AG04450 (cell line): ENCODE data around the gene CACHD1. TPM values are rescaled to one million over a fixed set of nuclear protein-coding genes. Genes with fewer than 3 reads are reported as not detected.

Source experiments
- CTCF ChIA-PET: fragments of 300-600, 350-600 bp; formaldehyde crosslinking; extraction: SDS; loops from one replicate; lab custom pipeline; 2022; ENCODE audit warnings: antibody characterized with exemption, inconsistent platforms; lab: Charles Lee
- POLR2A ChIA-PET: fragments of 350-600 bp; formaldehyde crosslinking; extraction: SDS; loops from one replicate; lab custom pipeline; 2021; ENCODE audit warnings: antibody characterized with exemption, inconsistent platforms; lab: Yijun Ruan, JAX
- DNase-seq: peaks from one replicate; pipeline ENCODE4 v3.0.0-alpha.2; 2011; ENCODE audit warnings: low read depth, low spot score
- H3K27ac ChIP-seq: one replicate; pipeline ENCODE4 v1.5.1; 2012; ENCODE audit warnings: low read depth, low read length, control low read depth
- H3K27me3 ChIP-seq: one replicate; pipeline ENCODE4 v1.6.0; 2012; ENCODE audit warnings: low read length; ENCODE audit not compliant: control insufficient read depth, insufficient read depth
- H3K4me3 ChIP-seq: 2 replicates; pipeline ENCODE4 v1.5.1; 2011; ENCODE audit warnings: mild to moderate bottlenecking, low read depth, low read length, control low read depth
- H3K9me3 ChIP-seq: 2 replicates; pipeline ENCODE4 v1.5.1; 2012; ENCODE audit warnings: low read length; ENCODE audit not compliant: control insufficient read depth, insufficient read depth
- polyA plus RNA-seq: library from polyadenylated mRNA; depleted of rRNA; stranded (reverse); fragments of >200 nt; gene quantifications from 2 replicates; pipeline ENCODE4 v1.2.3, GENCODE V29; 2011
- TF ChIP-seq, protein P1 (sequence below): IDR thresholded peaks from 2 replicates; pipeline ENCODE4 v1.5.1; 2011; ENCODE audit warnings: low read depth, low read length, control low read depth, inconsistent platforms

CACHD1 gene
- polyA plus RNA-seq, 1 experiment = 3.5 TPM

DNA sequence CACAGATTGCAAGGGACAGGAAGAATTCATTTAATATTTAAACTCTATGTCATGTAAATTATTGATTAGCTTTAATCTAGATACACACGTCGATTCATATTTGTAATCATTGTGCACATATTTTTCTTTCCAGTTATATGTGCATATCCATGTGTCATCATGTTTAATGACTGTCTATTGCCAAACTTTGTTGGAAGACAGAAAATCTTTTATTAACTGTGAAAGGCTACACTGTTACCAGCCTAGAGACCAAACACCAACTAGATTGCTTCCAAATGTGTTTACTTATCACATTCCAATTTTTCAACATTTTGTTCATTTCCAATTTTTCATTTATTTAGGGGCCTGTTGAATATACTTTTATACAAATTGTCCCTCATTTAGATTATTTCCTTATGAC lies 43.2 kb upstream of the CACHD1 start:
- H3K27me3 ChIP-seq = no peaks in the 10 kb centered on the region
- H3K9me3 ChIP-seq = no peaks in the 10 kb centered on the region
- TF ChIP-seq, protein P1, sequence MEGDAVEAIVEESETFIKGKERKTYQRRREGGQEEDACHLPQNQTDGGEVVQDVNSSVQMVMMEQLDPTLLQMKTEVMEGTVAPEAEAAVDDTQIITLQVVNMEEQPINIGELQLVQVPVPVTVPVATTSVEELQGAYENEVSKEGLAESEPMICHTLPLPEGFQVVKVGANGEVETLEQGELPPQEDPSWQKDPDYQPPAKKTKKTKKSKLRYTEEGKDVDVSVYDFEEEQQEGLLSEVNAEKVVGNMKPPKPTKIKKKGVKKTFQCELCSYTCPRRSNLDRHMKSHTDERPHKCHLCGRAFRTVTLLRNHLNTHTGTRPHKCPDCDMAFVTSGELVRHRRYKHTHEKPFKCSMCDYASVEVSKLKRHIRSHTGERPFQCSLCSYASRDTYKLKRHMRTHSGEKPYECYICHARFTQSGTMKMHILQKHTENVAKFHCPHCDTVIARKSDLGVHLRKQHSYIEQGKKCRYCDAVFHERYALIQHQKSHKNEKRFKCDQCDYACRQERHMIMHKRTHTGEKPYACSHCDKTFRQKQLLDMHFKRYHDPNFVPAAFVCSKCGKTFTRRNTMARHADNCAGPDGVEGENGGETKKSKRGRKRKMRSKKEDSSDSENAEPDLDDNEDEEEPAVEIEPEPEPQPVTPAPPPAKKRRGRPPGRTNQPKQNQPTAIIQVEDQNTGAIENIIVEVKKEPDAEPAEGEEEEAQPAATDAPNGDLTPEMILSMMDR = no peak
- H3K4me3 ChIP-seq = no peak overlapping the region
- no peak for DNase-seq
- ChIA-PET POLR2A (no interaction called here), CTCF (no interaction called here)
- H3K27ac ChIP-seq = no peak overlapping the region

DNA sequence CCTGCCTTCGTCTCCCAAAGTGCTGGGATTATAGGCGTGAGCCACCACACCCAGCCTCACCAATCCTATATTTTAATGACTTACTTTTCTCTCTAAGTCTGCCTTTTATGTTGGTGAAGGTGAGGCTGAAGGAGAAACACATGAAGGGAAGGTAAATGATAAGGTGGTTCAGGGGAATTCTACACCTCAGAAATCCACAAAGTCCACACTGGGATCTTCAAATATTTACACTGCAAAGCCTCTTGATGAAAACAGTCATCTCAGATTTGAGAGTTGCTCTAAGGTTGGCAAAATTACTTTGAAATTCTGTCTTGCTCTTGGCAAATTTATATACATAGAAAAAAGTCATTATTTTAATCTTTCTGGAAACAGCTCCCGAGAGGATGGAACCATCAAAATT lies 42.0 kb upstream of the CACHD1 start:
- TF ChIP-seq, protein P1 = no peak

DNA sequence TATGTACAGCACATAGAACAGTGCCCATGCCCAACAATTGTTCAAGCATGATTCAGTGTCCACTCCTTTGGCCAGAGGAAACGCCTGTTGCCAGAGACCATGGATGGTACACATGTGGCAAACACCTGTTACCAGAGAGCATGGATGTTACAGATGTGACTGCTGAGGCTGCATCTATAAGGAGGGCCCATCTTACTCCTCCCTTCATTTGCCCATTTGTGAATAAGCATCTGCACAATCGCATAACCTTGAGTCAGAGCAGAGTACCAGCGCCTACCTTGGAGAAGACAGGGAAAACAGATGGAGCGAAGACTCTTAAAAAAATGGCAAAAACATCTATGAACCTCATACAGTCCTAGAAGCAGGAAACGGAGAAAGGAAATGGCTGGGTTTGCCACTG lies 36.6 kb upstream of the CACHD1 start:
- TF ChIP-seq, protein P1 = no peak
- H3K4me3 ChIP-seq = no peak overlapping the region
- H3K27me3 ChIP-seq = peaks cover 2% of the 10 kb centered on the region
- ChIA-PET CTCF (no interaction called here), POLR2A (no interaction called here)
- no peaks in the 10 kb centered on the region for H3K9me3 ChIP-seq
- H3K27ac ChIP-seq = no peak overlapping the region
- DNase-seq = no peak

More for the DNA sequence above, 42.0 kb upstream of the CACHD1 start:
- Histone ChIP-seq H3K4me3 (no peak overlapping the region), H3K27ac (no peak overlapping the region), H3K27me3 (no peaks in the 10 kb centered on the region), H3K9me3 (no peaks in the 10 kb centered on the region)
- no peak for DNase-seq
- CTCF ChIA-PET = interaction anchor here (0.8 kb wide), 1 partner anchor 248 kb away, joined by 3 read pairs; no protein-coding TSS in a partner anchor
- POLR2A ChIA-PET = no interaction called here

DNA sequence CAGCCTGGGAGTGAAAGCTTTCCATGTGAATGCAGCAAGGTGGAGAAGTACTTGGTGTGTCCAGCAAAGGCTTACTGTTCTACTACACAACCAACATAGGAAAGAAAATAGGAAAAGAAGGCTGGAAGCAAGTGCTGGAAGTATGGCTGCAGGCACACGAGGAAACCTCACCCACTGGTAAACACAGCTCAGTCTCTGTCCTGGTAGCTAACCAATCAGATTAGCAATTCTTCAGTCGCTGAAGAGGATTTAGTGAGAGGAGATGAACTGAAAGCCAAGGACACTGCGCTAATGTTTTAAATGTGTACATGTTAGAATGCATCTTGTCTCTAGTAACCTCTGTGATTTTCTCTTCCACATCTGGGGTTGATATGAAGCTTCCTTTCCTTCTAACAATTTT lies 36.2 kb upstream of the CACHD1 start:
- Histone ChIP-seq H3K27ac (no peak overlapping the region), H3K9me3 (no peaks in the 10 kb centered on the region), H3K27me3 (peaks cover 2% of the 10 kb centered on the region), H3K4me3 (no peak overlapping the region)
- ChIA-PET CTCF (no interaction called here), POLR2A (no interaction called here)
- no peak for DNase-seq
- TF ChIP-seq, protein P1 = no peak

DNA sequence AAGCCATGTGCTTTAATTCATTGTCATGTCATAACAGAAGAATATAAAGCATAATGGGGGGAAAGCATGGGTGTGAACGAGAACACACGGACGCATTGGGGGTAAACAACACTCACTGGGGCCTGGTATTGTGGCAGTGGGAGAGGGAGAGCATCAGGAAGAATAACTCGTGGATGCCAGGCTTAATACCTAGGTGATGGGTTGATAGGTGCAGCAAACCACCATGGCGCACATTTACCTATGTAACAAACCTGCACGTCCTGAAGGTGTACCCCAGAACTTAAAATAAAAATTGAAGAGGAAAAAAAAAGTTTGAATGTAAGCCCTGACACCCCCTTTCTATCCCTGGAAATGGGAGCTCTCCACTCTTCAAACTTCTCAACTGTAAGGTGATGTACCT lies 34.9 kb upstream of the CACHD1 start:
- ChIA-PET CTCF (no interaction called here), POLR2A (no interaction called here)
- TF ChIP-seq, protein P1 = no peak
- H3K27me3 ChIP-seq = peaks cover 2% of the 10 kb centered on the region
- H3K9me3 ChIP-seq = no peaks in the 10 kb centered on the region
- no peak overlapping the region for H3K27ac ChIP-seq
- DNase-seq = no peak
- no peak overlapping the region for H3K4me3 ChIP-seq
